D721Med (cell line): Measurements from ENCODE around the gene VN1R5.
"Not testable (repeated sequence)": the region's sequence is repeated elsewhere in the genome, so short reads cannot be mapped to it uniquely, and the experiment has no call there.

Source experiments
- DNase-seq: peaks from one replicate; pipeline ENCODE4 v3.0.0; 2011; ENCODE audit warnings: low spot score; ENCODE audit not compliant: insufficient read length
- FAIRE-seq: peaks from 2 replicates; lab custom pipeline; 2011; peaks lifted over from hg19 to GRCh38; lab: Jason Lieb, UNC
- CTCF ChIP-seq: IDR thresholded peaks from 2 replicates; pipeline ENCODE4 v1.5.1; 2012; ENCODE audit warnings: mild to moderate bottlenecking, control low read depth; ENCODE audit not compliant: insufficient read depth; ENCODE audit errors: missing control alignments

Gene VN1R5

GRCh38 chr1:247216261-247216660 is 39.6 kb upstream of the VN1R5 start:
- no peak for FAIRE-seq
- TF ChIP-seq CTCF = no peak
- DNase-seq = no peak

GRCh38 chr1:247218121-247218651 is 37.7 kb upstream of the VN1R5 start:
- FAIRE-seq (no peak), DNase-seq (no peak)
- no peak for TF ChIP-seq CTCF

- not testable (repeated sequence) for DNase-seq, FAIRE-seq
Measured at GRCh38 chr1:247220280-247220679, 35.6 kb upstream of the VN1R5 start.

- no peak for TF ChIP-seq CTCF
- DNase-seq (no peak), FAIRE-seq (peak; percentile 25)
Measured at GRCh38 chr1:247222840-247223239, 33.0 kb upstream of the VN1R5 start.

GRCh38 chr1:247224822-247225221 is 31.1 kb upstream of the VN1R5 start:
- no peak for TF ChIP-seq CTCF
- no peak for DNase-seq
- FAIRE-seq = no peak

GRCh38 chr1:247228133-247228532 is 27.7 kb upstream of the VN1R5 start:
- TF ChIP-seq CTCF = no peak
- DNase-seq (no peak), FAIRE-seq (no peak)

GRCh38 chr1:247241691-247242090 is 14.2 kb upstream of the VN1R5 start:
- FAIRE-seq (peak; percentile 72), DNase-seq (no peak)
- TF ChIP-seq CTCF = no peak

- DNase-seq (no peak), FAIRE-seq (peak; percentile 55)
- TF ChIP-seq CTCF = no peak
Measured at GRCh38 chr1:247243524-247244137, 12.2 kb upstream of the VN1R5 start.
